Fibroblast of skin of left biceps (primary cell): ENCODE results near the gene SRSF9.
A peak's percentile ranks its signal among the peaks of the same experiment; 100 is the strongest.
"Not testable (repeated sequence)": the region's sequence is repeated elsewhere in the genome, so short reads cannot be mapped to it uniquely, and the experiment has no call there.

Experiments
- DNase-seq, 2 experiments: peaks; one replicate each; pipeline ENCODE4 v3.0.0-alpha.2; 2013; ENCODE audit warnings: low read depth in 2 of 2

The SRSF9 gene

DNA sequence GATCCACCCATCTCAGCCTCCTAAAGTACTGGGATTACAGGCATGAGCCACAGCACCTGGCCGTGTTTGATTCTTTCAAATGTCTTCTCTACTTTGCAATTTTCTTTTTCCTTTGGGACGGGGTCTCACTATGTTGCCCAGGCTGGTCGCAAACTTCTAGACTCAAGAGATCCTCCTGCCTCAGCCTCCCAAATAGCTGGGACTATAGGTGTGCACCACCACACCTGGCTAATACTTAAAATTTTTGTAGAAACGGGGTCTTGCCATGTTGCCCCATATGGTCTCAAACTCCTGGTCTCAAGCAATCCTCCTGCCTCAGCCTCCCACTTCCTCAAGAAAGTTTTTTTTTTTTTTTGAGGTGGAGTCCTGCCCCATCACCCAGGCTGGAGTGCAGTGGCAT, 21.6 kb downstream of the SRSF9 start:
- DNase-seq = no peak

DNA sequence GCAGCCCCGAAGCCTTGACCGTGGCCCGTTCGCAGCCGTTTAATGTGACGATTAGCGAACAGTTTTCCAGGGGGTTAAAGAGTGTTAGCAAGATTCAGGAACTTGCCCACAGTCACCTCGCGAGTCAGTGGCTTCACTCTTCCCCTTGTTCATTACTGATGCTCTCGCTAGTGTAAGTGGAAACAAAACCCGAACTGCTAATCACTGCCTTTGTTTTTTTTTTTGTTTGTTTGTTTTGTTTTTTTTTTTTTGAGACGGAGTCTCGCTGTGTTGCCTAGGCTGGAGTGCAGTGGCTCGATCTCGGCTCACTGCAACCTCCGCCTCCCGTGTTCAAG, 22.7 kb downstream of the SRSF9 start:
- not testable (repeated sequence) for DNase-seq

DNA sequence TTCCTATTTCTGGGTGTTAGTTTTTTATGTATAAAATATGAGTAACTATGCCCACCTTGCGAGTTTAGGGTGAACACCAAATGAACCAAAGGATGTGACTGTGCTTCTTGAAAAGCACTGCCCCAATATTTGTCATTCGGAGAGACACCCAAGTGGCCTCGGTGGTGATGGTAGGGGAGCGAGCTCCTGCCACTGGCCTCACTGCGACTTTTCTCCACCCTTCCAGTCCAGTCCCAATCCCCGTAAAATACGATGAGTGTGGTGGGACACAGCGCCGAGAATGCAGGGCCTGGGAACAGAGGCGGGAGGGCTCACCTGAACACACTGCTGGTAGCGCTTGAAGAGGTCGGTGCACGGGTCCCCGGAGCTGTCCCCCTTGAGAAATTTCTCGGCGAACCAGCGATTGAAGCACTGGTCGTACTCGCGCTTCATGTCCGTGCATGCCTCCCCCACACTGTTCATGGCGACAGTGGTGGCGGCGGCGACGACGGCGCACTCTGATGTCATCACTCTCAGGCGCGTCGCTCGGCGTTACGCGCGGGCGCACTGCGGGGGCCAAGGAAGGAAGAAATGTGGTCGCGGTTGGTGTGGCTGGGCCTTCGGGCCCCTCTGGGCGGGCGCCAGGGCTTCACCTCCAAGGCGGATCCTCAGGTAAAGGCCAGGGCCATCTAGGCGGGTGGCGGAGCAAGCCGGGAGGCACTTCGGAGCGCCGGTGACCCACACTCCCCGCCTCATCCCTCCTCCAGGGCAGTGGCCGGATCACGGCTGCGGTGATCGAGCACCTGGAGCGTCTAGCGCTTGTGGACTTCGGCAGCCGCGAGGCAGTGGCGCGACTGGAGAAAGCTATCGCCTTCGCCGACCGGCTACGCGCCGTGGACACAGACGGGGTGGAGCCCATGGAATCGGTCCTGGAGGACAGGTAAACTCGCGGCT, 23.4 kb downstream of the SRSF9 start, which contains the start of the genes GATC and TRIAP1:
Gene GATC (plus strand): TSS at position 534 of the 933 bp plus-strand sequence. CDS start 37 bp downstream, at position 571.
Gene TRIAP1 (minus strand): TSS at position 474 of the 933 bp plus-strand sequence. CDS start 12 bp downstream, at position 462.
- peak; percentile 29 to 44 for DNase-seq

DNA sequence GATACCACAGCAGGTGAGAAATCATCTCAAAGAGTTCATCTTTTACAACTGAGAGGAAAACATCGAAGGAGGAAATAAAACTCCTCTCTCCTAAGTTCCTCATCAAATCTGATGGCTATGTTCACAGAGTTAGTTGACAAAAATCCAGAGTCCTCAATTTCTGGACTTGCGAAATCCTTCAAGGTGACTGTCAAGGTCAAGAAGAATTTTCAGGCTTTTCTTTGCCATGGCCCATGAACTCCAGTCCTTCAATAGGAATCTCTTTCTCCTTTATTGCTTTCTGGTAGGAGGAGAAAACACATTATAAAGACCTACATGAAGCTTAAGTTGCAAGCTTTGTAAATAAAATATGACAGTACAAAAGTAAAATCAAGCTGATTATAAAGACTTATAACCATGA, 24.9 kb downstream of the SRSF9 start:
- no peak for DNase-seq

DNA sequence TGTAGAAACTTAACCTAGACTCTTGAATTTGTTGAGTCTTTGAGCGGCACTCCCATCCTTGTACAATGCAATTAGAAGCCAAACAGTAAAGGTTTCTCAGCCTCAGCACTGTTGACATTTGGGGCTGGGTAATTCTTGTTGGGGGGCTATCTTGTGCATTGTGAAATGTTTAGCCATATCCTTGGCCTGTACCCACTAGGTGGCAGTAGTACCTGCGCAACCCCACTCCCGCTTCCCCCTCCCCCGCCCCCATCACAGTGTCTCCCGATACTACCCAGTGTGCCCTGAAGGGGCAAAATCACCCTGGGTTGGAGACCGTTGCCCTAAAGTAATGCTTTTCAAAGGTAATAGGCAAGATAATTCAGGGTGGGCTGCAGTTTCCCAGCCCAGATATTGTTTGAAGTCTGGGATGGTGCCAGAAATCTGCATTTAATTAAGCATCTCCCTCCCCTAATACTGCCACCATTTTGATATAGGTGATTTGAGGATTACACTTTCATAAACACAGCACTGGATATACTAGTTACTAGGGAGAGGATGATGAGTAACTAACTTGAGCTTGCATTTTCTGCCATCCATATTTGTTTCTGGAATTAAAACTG, 29.8 kb downstream of the SRSF9 start:
- DNase-seq = no peak

DNA sequence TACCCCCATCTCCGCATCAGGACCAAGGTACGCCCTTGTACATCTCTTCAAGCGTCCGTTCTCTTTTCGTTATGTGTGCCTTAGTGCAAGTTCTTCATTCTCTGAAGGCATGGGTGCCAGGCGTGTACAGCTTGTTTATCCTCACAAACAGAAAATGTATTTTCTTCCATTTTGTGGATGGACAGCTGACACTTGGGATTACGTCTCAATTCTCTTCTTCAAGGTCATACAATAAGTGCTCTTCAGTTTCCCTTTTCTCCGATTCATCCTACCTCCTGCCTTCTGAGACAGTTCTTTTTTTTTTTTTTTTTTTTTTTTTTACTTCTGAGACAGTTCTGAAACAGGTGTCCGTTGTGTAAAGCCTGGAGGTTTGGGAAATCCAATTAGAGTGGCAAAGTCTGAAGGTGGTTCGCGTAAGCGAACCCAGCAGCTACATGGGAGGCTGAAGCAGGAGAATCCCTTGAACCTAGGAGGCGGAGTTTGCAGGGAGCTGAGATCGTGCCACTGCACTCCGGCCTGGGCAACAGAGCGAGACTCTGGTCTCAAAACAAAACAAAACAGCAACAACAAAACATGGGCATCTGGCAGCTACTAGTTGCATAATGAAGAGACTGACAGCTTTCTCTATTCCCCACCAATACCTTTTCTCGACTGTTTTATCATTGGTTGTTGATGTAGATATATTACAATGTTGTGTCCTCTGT, 30.9 kb downstream of the SRSF9 start:
- DNase-seq = no peak

DNA sequence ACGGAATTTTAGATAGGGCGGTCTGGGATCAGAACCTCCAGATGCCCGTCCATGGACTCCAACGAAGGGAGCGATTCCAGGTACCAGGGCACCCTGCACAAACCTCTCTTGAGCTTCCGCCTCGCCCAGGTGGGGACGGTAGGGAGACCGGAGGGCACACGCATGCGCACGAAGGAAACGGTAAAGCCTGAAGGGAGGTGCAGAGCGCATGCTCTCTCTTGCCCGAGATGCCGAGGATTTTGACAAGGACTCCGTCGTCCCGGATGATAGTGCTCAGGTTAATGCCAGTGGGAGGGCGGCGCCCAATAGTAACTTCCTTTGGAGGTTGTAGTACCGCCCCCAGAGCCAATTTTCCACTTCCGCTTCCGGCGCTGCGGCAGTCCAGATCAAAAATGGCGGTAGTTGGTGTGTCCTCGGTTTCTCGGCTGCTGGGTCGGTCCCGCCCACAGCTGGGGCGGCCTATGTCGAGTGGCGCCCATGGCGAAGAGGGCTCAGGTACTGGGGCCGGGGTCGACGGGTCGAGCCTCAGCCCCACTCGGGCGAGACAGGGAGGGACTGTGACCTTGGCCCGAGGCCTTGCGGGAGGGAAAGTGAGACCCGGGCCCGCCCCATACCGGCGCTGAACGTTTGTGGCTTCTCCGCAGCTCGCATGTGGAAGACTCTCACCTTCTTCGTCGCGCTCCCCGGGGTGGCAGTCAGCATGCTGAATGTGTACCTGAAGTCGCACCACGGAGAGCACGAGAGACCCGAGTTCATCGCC, 31.6 kb downstream of the SRSF9 start, which contains the start of gene COX6A1:
Gene COX6A1 (plus strand): TSS at position 379 of the 760 bp plus-strand sequence. CDS start 14 bp downstream, at position 393.
- DNase-seq = peak; percentile 84 to 86

DNA sequence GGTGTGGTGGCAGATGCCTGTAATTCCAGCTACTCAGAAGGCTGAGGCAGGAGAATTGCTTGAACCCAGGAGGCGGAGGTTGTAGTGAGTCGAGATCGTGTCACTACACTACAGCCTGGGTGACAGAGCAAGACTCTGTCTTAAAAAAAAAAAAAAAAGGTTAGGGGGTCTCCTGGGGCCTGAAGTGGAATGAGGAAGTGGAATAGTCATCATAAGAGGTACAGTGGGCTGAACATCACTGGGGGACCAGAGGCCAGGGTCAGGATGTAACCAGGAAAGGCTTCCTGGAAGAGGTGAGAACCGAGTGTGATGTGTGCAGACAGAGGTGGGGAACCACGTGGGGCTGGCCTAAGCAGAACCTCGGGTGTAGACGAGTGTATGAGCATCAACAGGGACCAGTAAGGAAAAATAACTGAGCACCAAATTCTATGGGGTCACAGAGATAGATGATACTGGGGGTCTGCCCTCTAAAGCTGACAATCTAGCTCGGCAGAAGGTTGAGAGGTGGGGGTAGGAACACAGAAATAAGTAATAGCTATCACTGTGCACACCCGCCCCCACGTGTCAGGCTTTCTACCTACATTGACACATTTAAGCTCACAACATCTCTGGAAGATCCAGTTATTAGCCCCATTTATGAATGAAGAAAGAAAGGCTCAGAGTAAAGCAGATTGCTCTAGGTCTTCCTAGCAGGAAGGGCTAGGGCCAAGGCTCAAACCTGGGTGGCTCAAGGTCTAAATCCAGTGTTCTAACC, 36.6 kb downstream of the SRSF9 start:
- no peak for DNase-seq

DNA sequence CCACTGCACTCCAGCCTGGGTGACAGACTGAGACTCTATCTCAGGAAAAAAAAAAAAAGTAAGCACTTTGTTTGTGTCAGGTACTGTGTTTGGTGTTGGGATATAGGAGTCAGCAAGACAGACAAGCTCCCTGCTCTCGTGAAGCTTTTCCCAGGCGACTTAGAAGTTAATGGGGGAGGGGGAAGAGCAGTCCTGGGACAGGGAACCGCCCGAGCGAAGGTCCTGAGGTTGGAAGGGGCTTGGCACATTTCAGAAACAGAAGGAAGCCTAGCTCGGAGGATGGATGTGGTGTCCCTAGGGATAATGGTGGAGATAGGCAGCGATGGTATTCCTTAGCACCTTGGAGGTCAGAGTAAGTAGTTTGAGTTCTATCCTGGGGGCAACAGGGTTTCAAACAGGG, 40.2 kb downstream of the SRSF9 start:
- no peak for DNase-seq

DNA sequence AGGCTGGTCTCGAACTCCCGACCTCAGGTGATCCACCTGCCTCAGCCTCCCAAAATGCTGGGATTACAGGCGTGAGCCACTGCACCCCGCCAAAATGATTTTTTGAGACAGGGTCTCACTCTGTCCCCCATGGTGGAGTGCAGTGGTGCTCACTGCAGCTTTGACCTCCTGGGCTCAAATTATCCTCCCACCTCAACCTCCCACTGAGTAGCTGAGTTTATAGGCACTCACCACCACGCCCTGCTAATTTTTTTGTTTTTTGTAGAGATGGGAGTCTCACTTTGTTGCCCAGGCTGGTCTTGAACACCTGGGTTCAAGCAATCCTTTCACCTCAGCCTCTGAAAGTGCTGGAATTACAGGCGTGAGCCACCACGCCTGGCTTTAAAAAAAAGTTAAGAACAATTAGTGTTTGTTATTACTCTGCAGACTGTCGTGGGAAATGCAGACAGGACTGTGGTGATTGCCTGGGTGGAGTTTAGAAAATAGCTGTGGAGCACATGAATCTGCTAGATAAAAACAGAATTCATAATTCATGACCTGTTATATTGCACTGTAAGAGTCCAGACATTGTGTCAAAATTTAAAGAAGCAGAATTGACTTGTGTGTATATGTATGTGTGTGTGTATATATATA, 40.8 kb downstream of the SRSF9 start:
- DNase-seq = no peak

DNA sequence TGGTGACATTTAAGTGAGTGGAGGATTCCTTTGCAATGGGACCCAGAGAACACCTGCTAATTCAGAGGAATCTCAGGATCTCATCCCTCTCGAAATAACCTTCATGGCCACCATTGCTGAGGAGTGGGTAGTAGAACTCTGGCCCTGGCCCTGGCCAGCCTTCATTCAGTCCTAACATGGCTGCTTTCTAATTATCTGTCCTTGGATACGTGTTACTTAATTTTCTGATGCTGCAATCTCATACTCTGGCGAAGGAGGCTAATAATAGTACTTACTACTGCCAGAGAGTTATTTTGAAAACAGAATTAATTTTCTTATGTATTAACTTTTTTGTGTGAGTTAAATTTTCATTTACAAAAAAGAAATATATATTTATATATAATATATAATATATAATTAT, 43.8 kb downstream of the SRSF9 start:
- no peak for DNase-seq

DNA sequence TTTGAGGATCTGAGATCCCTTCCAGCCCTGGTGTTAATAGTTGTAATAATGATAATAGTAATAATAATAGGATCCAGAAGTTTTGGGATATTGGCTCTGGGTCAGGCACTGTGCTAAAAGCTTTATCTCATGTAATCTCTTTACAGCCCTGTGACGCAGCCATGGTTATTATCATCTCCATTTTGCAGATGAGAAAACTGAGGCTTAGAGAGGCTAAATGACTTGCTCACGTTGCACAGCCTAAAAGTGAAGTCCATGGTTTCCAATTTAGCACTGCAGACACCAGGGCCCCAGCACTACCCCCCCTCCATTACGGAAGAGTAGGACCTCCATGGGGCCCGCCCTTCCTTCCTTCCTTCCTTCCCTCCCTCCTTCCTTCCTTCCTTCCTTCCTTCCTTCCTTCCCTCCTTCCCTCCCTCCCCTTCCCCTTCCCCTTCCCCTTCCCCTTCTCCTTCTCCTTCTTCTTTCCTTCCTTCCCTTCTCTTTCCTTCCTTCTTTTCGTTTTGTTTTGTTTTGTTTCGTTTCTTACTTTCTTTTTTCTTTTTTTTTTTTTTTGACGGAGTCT, 46.6 kb downstream of the SRSF9 start:
- DNase-seq = no peak

DNA sequence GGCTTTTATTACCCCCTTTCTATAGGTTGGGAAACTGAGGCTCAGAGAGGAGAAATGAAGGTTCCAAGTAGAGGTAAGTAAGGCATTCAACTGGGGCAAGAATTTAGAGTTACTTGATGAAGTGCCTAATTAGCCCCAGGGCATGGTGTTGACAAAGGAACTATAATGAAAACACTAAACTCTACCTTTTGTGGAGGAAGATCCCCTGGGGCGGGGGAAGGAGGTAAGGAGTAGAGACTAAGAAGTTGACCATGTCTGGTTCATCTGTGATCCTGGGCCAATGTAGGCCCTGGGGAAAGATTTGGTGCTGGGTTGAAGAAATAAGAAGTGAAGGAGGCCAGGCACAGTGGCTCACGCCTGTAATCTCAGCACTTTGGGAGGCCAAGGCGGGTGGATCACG, 47.8 kb downstream of the SRSF9 start:
- DNase-seq = no peak

DNA sequence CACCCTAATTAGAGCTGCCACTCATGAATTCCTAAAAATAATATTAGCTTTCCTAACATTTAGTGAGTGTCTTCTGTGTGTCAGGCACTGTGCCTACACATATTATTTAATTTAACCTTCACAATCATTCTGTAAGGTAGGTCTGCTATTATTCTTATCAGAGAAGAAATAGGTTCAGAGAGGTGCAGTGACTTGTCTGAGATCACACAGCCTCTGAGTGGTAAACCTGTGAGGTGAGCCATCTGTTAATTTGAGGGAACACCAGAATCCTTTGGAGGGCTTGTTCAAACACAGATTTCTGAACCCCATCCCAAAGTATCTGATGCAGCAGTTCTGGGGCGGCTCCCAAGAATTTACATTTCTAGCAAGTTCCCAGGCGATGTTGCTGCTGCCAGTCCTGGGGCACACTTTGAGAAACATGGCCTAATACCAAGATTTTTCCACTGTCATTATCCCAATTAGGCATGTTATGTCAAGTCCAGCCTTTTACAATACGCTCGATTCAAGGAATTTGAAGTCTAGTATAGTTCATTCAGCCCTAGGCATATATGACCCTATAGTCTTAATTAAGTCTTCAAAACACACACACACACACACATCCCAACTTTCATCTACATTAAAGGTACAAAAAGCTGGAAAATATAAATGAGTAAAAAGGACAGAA, 51.5 kb downstream of the SRSF9 start:
- DNase-seq = no peak

DNA sequence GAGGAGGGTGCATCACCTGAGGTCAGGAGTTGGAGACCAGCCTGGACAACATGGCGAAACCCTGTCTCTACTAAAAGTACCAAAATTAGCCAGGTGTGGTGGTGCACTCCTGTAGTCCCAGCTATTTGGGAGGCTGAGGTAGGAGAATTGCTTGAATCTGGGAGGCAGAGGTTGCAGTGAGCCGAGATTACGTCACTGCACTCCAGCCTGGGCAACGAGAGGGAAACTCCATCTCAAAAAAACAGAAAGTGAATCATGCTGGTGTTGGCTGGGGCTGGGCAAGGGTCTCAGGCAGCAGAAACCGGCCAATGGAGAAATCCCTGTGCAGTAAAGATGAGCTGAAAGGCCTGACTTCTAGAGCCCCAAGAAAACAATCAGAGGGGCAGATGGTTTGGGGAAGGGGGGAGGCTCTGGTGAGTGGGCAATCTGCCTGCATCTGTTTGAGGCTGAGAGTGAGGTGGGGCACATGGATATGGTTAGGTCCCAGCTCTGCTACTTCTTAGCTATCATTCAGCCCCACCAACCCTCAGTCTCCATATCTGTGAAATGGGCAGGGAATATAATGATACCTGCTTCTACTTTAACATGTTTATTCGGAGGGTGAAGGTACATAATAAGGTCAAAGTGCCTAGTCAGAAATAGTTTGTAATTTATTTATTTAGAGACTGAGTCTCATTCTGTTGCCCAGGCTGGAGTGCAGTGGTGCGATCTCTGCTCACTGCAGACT, 52.9 kb downstream of the SRSF9 start:
- no peak for DNase-seq

DNA sequence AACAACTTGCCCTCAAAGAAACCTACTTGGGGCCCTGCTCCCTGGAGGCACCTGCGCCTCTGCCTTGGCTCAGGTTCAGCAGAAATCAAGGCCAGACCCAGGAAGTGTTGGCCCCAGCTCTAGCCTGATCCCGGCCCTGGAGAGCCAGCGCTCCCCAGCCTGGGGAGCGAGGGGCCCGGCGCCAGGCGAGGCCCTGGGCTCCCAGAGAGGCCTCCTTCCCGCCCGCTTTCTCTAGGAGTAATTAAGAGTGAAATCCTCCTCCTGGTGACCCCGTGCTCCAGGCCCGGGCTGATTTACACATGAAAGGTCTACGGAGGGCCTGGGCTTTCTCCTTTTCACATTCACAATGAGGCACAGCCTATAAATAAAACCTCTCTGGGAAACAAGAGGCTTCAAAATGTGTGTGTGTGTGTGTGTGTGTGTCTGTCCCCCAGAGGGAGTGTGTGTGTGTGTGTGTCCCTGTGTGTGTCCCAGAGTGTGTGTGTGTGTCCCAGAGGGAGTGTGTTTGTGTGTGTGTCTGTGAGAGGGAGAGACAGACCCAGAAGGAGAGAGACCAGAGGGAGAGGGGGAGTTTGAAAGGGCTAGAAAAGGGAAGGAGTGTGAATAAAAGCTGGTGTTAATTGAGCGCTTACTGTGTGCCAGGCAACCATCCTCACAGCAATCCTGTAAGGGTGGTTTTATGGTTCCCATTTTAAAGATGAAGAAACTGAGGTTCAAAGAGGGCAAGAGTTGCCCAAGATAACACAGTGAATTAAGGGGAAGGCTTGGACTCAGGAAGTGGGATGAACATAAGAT, 55.5 kb downstream of the SRSF9 start:
- no peak for DNase-seq

DNA sequence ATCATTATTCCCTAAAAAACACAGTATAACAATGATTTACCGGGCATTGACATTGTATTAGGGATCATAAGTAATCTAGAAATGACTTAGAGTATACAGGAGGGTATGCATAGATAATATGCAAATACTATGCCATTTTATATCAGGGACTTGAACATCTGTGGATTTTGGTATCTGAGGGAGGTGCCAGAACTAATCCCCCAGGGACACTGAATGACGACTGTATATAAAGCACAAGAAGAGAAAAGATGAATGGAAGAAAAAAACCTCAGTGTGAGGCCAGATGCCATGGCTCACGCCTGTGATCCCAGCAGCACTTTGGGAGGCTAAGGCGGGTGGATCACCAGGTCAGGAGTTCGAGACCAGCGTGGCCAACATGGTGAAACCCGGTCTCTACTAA, 57.1 kb downstream of the SRSF9 start:
- no peak for DNase-seq
